Endothelial cell of umbilical vein (primary cell): Measurements from ENCODE around the gene VIPR2. TPM values are rescaled to one million over a fixed set of nuclear protein-coding genes. Genes with fewer than 3 reads are reported as not detected.

Experiments
- BruUV-seq: library from RNA; stranded (reverse); fragments of 400-500 nt; replicated peaks from 2 replicates; lab custom pipeline; 2021; lab: Mats Ljungman, UMichigan
- CTCF ChIA-PET: fragments of 300-600, 350-600 bp; sonication (Branson Sonifier 250); formaldehyde crosslinking; loops from one replicate; lab custom pipeline; 2021; ENCODE audit warnings: antibody characterized with exemption, inconsistent platforms; lab: Charles Lee
- POLR2A ChIA-PET: fragments of 300-600, 350-600 bp; sonication (Branson Sonifier 250); formaldehyde crosslinking; loops from one replicate; lab custom pipeline; 2021; ENCODE audit warnings: antibody characterized with exemption, inconsistent platforms; lab: Charles Lee
- DNase-seq: peaks from one replicate; pipeline ENCODE4 v3.0.0-alpha.2; 2011; ENCODE audit warnings: low read depth, low spot score
- FAIRE-seq: peaks from 2 replicates; lab custom pipeline; 2011; peaks lifted over from hg19 to GRCh38; lab: Jason Lieb, UNC
- H2AFZ ChIP-seq: 2 replicates; pipeline ENCODE4 v1.6.0; 2012; ENCODE audit warnings: low read depth, low read length, control low read depth, inconsistent platforms
- H3K27ac ChIP-seq: 2 replicates; pipeline ENCODE4 v1.5.1; 2011; ENCODE audit warnings: low read depth, mild to moderate bottlenecking, control low read depth, low read length, moderate library complexity; ENCODE audit not compliant: insufficient read depth
- H3K27me3 ChIP-seq, 2 experiments: 2 replicates each; pipeline versions ENCODE4 v1.6.0 to v1.6.1; 2011; ENCODE audit warnings: low read length in 2 of 2, mixed read lengths in 1 of 2; ENCODE audit not compliant: control insufficient read depth in 2 of 2, insufficient read depth in 2 of 2
- H3K36me3 ChIP-seq, 2 experiments: 2 replicates in 1 of 2; 3 replicates in 1 of 2; pipeline ENCODE4 v1.5.1; 2011; ENCODE audit warnings: low read length in 2 of 2, mild to moderate bottlenecking in 1 of 2, moderate library complexity in 1 of 2; ENCODE audit not compliant: control insufficient read depth in 2 of 2, insufficient read depth in 2 of 2; ENCODE audit errors: extremely low read depth in 1 of 2
- H3K4me1 ChIP-seq: 3 replicates; pipeline ENCODE4 v1.5.1; 2011; ENCODE audit warnings: mild to moderate bottlenecking, low read length; ENCODE audit not compliant: control insufficient read depth, insufficient read depth; ENCODE audit errors: extremely low read depth
- H3K4me2 ChIP-seq: 2 replicates; pipeline ENCODE4 v1.6.1; 2011; ENCODE audit warnings: low read length, control low read depth, mixed read lengths; ENCODE audit not compliant: insufficient read depth
- H3K4me3 ChIP-seq, 3 experiments: fragments of 200-600 bp in 1 of 3; sonication (generic), shearing (Covaris generic) in 1 of 3; replicated peaks in 1 of 3; 2 replicates each; pipeline ENCODE4 v1.5.1; 2011 to 2016; ENCODE audit warnings: control low read depth in 3 of 3, low read length in 3 of 3, mild to moderate bottlenecking in 2 of 3, inconsistent platforms in 1 of 3, low read depth in 1 of 3, moderate library complexity in 1 of 3; ENCODE audit not compliant: insufficient read depth in 1 of 3
- H3K79me2 ChIP-seq: 2 replicates; pipeline ENCODE4 v1.6.0; 2012; ENCODE audit warnings: low read length, inconsistent platforms; ENCODE audit not compliant: control insufficient read depth, insufficient read depth
- H3K9ac ChIP-seq: replicated peaks from 2 replicates; pipeline ENCODE3; 2011; ENCODE audit warnings: low read length, control low read depth; ENCODE audit not compliant: insufficient read depth; ENCODE audit errors: extremely low read depth
- H3K9me1 ChIP-seq: replicated peaks from 3 replicates; pipeline ENCODE4 v1.6.0; 2011; ENCODE audit warnings: mild to moderate bottlenecking, low read length; ENCODE audit not compliant: control insufficient read depth, insufficient read depth; ENCODE audit errors: extremely low read depth
- H3K9me3 ChIP-seq: replicated peaks from 2 replicates; pipeline ENCODE4 v1.5.1; 2012; ENCODE audit warnings: low read length, inconsistent platforms; ENCODE audit not compliant: control insufficient read depth, insufficient read depth
- H4K20me1 ChIP-seq: replicated peaks from 2 replicates; pipeline ENCODE3; 2011; ENCODE audit warnings: mild to moderate bottlenecking, low read length; ENCODE audit not compliant: control insufficient read depth, insufficient read depth; ENCODE audit errors: extremely low read depth
- CTCF ChIP-seq, 2 donors: IDR thresholded peaks; 1 replicate in 1 of 2; 2 replicates in 1 of 2; pipeline ENCODE4 v1.5.1; 2011; ENCODE audit warnings: low read length in 2 of 2, mild to moderate bottlenecking in 2 of 2, moderate library complexity in 2 of 2, control low read depth in 1 of 2, inconsistent platforms in 1 of 2, low read depth in 1 of 2; ENCODE audit not compliant: insufficient read depth in 1 of 2; ENCODE audit errors: extremely low read depth in 1 of 2
- EZH2 ChIP-seq: IDR thresholded peaks from 2 replicates; pipeline ENCODE4 v1.6.1; 2012; ENCODE audit warnings: borderline replicate concordance, low read depth, mild to moderate bottlenecking, moderate library complexity, low read length, inconsistent platforms; ENCODE audit not compliant: severe bottlenecking
- FOS ChIP-seq: IDR thresholded peaks from 2 replicates; pipeline ENCODE4 v1.6.1; 2011; ENCODE audit warnings: mild to moderate bottlenecking, low read length, moderate library complexity, borderline replicate concordance; ENCODE audit not compliant: insufficient read depth
- GATA2 ChIP-seq: IDR thresholded peaks from 2 replicates; pipeline ENCODE4 v1.7.0; 2011; ENCODE audit warnings: low read depth, mild to moderate bottlenecking, moderate library complexity, mixed read lengths, low read length; ENCODE audit not compliant: insufficient read length, insufficient read depth
- JUN ChIP-seq: IDR thresholded peaks from 2 replicates; pipeline ENCODE4 v1.6.1; 2011; ENCODE audit warnings: borderline replicate concordance, low read depth; ENCODE audit not compliant: insufficient read length, insufficient read depth
- MAX ChIP-seq: IDR thresholded peaks from 2 replicates; pipeline ENCODE4 v1.6.1; 2011; ENCODE audit not compliant: insufficient read depth, insufficient read length
- MYC ChIP-seq: IDR thresholded peaks from one replicate; pipeline ENCODE4 v1.6.1; 2011; ENCODE audit warnings: mild to moderate bottlenecking, low read depth, low read length
- POLR2A ChIP-seq: IDR thresholded peaks from 2 replicates; pipeline ENCODE4 v1.6.1; 2012; ENCODE audit warnings: low read depth, mild to moderate bottlenecking, control low read depth, low read length
- POLR2AphosphoS5 ChIP-seq: IDR thresholded peaks from 2 replicates; pipeline ENCODE4 v1.6.1; 2012; ENCODE audit warnings: low read depth, mild to moderate bottlenecking, control low read depth, low read length, moderate library complexity; ENCODE audit not compliant: insufficient read depth
- dilution Hi-C: fragments of 300-500 bp; cut with MboI; formaldehyde crosslinking; loops from one replicate; pipeline ENCODE4 v1.15.0; 2019; ENCODE audit warnings: low sequenced_read_pairs; ENCODE audit not compliant: extremely low pct_ligation_motif_present
- intact Hi-C: fragments of 100-400 bp; cut with micrococcal nuclease; formaldehyde crosslinking; loops from one replicate; pipeline ENCODE4 v1.10.0; 2022
- polyA plus RNA-seq, 4 experiments: library from polyadenylated mRNA; depleted of rRNA in 3 of 4; stranded (reverse) in 3 of 4; unstranded in 1 of 4; fragments of >200 nt; gene quantifications; 2 replicates each; pipeline versions ENCODE4 v1.2.1 to v1.2.3, GENCODE V29; 2011 to 2012; ENCODE audit warnings: missing spikeins in 1 of 4
- total RNA-seq: library from RNA; stranded (reverse); gene quantifications from 2 replicates; pipeline ENCODE4 v1.2.3, GENCODE V29; 2021

The VIPR2 gene
- total and polyA plus RNA-seq, 2 donors (not counting 3 experiments of a cell fraction or from before 2014, with no cell fraction given), result not detected

DNA sequence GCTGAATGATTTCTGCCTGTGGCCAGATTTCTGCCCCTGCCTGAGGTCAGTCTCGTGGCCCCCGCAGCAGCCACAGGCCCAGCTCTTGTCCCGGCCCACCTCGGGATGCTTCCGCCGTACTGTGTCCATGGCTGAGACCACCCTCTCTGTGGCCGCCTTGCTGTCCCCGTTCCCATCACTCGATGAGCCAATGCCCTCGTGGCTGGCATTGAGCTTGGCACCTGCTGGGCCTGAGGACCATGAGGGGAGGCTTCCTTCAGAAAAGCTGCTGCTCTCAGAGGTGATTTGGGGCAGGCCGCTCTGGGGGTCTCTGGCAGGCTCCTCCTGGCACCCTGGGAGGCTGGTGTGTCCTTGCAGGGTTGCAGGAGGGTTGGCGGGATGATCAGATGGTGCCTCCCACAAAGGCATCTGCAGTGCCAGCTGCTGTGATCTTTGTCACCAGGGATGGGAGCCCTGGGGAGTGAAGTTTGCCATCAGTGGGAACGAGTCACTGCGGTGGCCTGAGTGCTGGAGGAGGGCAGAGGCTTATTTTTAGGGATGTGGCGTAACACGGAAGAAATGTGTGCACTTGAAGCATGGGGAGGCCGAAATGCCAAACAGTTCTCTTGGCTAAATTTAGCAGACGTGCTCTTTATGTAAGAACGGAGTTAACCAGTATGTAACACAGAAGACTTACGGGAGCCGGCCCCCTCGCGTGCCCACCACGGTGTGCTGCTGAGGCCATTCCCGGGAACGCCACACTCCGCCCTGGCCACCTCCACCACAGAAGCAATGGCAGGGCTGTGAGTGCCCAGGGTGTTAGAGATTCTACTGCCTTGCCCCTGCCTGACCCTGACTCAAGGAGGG lies 47.7 kb downstream of the VIPR2 start:
- BruUV-seq, result no TSS peak
- dilution Hi-C loops (no loop called here), intact Hi-C loops (no loop called here)
- Histone ChIP-seq H3K4me1 (no peaks in the 10 kb centered on the region), H3K4me2 (no peak overlapping the region), H3K9me1 (no peaks in the 10 kb centered on the region), H4K20me1 (no peaks in the 10 kb centered on the region), H3K9me3 (no peaks in the 10 kb centered on the region), H3K27me3 (no peaks in the 10 kb centered on the region), H3K79me2 (no peaks in the 10 kb centered on the region), H3K4me3 (no peak overlapping the region), H3K9ac (no peak overlapping the region), H3K27ac (no peak overlapping the region), H3K36me3 (no peaks in the 10 kb centered on the region), H2AFZ (no peak overlapping the region)
- FAIRE-seq (no peak), DNase-seq (no peak)
- no peak for TF ChIP-seq EZH2
- TF ChIP-seq POLR2AphosphoS5, result no peak
- TF ChIP-seq CTCF (IDR thresholded peaks at IDR 0.05; ENCODE audit: extremely low read depth in 1 of 2, insufficient read depth in 1 of 2, low read depth in 1 of 2, low read length in 2 of 2), result no peak
- ChIA-PET CTCF (no interaction called here), POLR2A (no interaction called here)

DNA sequence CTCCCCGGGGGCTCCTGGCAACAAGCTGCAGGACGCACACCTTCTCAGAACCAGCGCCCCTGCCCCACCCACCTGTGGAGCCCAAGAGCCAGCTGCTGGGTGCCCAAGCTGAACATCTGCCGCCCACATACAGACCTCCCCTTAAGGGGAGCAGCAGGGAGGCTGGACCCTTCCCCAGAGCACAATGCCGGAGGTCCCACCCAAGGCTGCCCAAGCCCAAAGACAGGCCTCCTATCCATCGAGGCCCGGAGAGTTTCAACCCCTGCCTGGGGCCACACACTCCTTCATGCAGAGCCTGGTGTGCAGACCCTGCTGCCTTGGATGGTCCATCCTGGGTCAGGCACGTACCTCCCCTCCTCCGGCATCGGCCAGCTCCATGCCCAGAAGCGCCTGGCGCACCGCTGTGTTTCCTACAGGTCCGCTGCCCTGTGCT lies 48.7 kb downstream of the VIPR2 start:
- intact Hi-C loops, result no loop called here
- dilution Hi-C loops, result no loop called here
- Histone ChIP-seq H3K27me3 (no peaks in the 10 kb centered on the region), H3K4me1 (no peaks in the 10 kb centered on the region), H3K4me3 (no peak overlapping the region), H3K36me3 (no peaks in the 10 kb centered on the region), H3K4me2 (no peak overlapping the region), H3K9me1 (no peaks in the 10 kb centered on the region), H4K20me1 (no peaks in the 10 kb centered on the region), H3K79me2 (no peaks in the 10 kb centered on the region), H2AFZ (no peak overlapping the region), H3K9me3 (no peaks in the 10 kb centered on the region), H3K27ac (no peak overlapping the region), H3K9ac (no peak overlapping the region)
- no peak for FAIRE-seq
- TF ChIP-seq POLR2AphosphoS5 (no peak), GATA2 (no peak), FOS (no peak), MAX (no peak), JUN (no peak), MYC (no peak), CTCF (IDR thresholded peaks at IDR 0.05; ENCODE audit: extremely low read depth in 1 of 2, insufficient read depth in 1 of 2, low read depth in 1 of 2, low read length in 2 of 2) (no peak), POLR2A (no peak), EZH2 (no peak)
- ChIA-PET POLR2A (no interaction called here), CTCF (no interaction called here)
- BruUV-seq, result no TSS peak
- DNase-seq, result no peak
